Naive thymus-derived CD8-positive, alpha-beta T cell (primary cell): Measurements from ENCODE around the gene PRPS1. TPM values are rescaled to one million over a fixed set of nuclear protein-coding genes. Genes with fewer than 3 reads are reported as not detected.

ENCODE experiments used
- ATAC-seq, 2 donors: fragments of 150-1000 bp; cut with Tn5 transposase in 1 of 2; sonication (Bioruptor Pico), chemical (Tn5 transposase) in 1 of 2; 1 replicate in 1 of 2; 2 replicates in 1 of 2; pipeline ENCODE4 v1.10.0; 2021; ENCODE audit warnings: mild to moderate bottlenecking in 2 of 2, moderate library complexity in 2 of 2
- POLR2A ChIA-PET: fragments of 350-600 bp; sonication (Branson Sonifier 250); formaldehyde crosslinking; loops from one replicate; lab custom pipeline; 2021; ENCODE audit warnings: antibody characterized with exemption; lab: Charles Lee
- DNase-seq, 10 donors: peaks; one replicate each; pipeline versions ENCODE4 v3.0.0 to v3.0.0-alpha.2; 2020 to 2022
- H3K27ac Mint-ChIP-seq, 10 donors: one replicate each; pipeline ENCODE4 v1.8.0; 2020 to 2022; ENCODE audit warnings: mild to moderate bottlenecking in 10 of 10, mixed read lengths in 10 of 10, moderate library complexity in 4 of 10, inconsistent platforms in 1 of 10
- H3K27me3 Mint-ChIP-seq, 5 donors: one replicate each; pipeline ENCODE4 v1.8.0; 2021 to 2022; ENCODE audit warnings: mixed read lengths in 5 of 5
- H3K36me3 Mint-ChIP-seq, 3 donors: one replicate each; pipeline ENCODE4 v1.8.0; 2020 to 2022; ENCODE audit warnings: mixed read lengths in 3 of 3, mild to moderate bottlenecking in 2 of 3, inconsistent platforms in 1 of 3
- H3K4me1 Mint-ChIP-seq, 4 donors: one replicate each; pipeline ENCODE4 v1.8.0; 2021 to 2022; ENCODE audit warnings: mixed read lengths in 4 of 4
- H3K4me3 Mint-ChIP-seq, 10 donors: one replicate each; pipeline ENCODE4 v1.8.0; 2020 to 2022; ENCODE audit warnings: mild to moderate bottlenecking in 10 of 10, mixed read lengths in 10 of 10, moderate library complexity in 6 of 10, inconsistent platforms in 1 of 10
- H3K9me3 Mint-ChIP-seq, 9 donors: one replicate each; pipeline ENCODE4 v1.8.0; 2020 to 2022; ENCODE audit warnings: mixed read lengths in 9 of 9, mild to moderate bottlenecking in 3 of 9, inconsistent platforms in 1 of 9, moderate library complexity in 1 of 9
- polyA plus RNA-seq, 3 donors: library from polyadenylated mRNA; unstranded; fragments of 300-500 nt; fragmentation: Illumina TruSeq; gene quantifications; one replicate each; pipeline ENCODE4 v1.2.3, GENCODE V29; 2021
- total RNA-seq, 8 experiments: library from RNA in 2 of 8; stranded (reverse) in 2 of 8; gene quantifications; one replicate each; pipeline ENCODE4 v1.2.3 and lab custom pipeline; 2021 to 2026

The PRPS1 gene
- 10 to 100 TPM; 62.4 to 66.3 TPM for total RNA-seq
- polyA plus RNA-seq: 10 to 100 TPM; 53.8 to 61.6 (median 56.7) TPM
- 61.7 to 104 (median 77.8) reads per million in 6 experiments for total RNA-seq (lab: John Stamatoyannopoulos, UW)

DNA sequence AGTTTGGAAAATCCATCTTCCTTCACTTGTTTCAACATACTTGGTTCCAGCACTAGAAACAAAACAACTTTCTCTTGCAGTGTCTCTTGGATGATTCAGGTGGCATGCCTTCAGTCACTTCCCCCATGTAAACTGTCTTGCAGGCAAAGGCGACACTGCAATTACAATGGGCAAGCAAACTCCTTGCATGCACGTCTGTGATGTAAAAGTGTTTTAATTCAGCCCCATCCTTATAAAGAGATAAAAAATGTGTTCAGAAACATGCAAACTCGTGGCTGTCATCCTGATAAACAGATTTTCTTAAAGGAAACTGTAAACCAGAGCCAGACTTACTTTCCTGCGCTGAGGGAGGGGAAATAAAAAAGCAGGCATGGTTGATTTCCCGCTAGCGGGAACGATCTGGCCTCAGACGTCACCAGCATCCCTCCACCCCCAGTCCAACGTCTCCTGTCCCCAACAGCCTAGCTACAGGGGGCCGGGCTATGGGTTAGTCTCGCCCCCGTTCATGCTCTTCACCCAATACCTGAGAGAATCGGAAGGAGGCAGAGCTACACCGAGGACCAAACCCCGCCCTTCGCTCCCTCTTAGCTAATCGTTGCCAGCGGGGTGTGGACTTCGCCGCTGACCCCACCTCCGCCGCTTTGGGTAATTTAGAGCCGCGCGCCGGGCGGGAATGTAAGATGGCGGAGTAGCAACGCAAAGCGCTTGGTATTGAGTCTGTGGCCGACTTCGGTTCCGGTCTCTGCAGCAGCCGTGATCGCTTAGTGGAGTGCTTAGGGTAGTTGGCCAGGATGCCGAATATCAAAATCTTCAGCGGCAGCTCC is at the start of gene PRPS1:
PRPS1 (plus strand) TSS at position 673 of the 824 bp plus-strand sequence; CDS start at position 792, 119 bp downstream.
- Mint-ChIP-seq H3K9me3 (no peaks in the 10 kb centered on the region), H3K27ac (peak within 1 kb of the TSS; percentile 87 to 97 (median 94)), H3K36me3 (peaks cover 0 to 5% (median 0%) of the 10 kb centered on the region in 3 donors), H3K27me3 (no peaks in the 10 kb centered on the region), H3K4me1 (peaks cover 8 to 41% (median 30%) of the 10 kb centered on the region in 4 donors), H3K4me3 (peak within 1 kb of the TSS; percentile 87 to 97 (median 94))
- DNase-seq (peak; percentile 69 to 94 (median 86)), ATAC-seq (peak; percentile 95 to 96)
- POLR2A ChIA-PET: interaction anchor here (0.6 to 1.8 kb wide), 14 partner anchors 12 to 629 kb away, joined by 3 to 13 read pairs (median 4); partner anchors contain the start of genes MID2 and PSMD10

DNA sequence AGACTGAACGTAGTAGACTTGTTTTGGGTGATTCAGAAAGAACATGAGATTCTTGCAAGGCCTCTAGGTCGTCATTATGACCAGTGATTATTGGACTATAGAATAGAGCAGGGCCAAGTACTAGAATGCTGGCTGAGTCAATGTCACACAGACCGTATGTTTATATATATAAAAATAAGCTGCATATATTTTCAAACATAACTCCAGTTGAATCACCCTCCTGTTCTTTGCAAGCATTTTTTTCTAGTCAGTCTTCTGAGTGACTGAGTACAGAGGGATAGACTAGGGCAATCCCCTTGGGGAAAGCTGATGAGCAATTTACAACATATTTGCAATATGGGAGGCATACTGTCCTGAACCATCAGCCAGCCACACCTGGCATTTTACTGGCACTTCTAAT is 48.4 kb upstream of the PRPS1 start:
- Mint-ChIP-seq H3K36me3 (peaks cover 0 to 5% (median 0%) of the 10 kb centered on the region in 3 donors), H3K27me3 (no peaks in the 10 kb centered on the region), H3K27ac (no peak overlapping the region), H3K9me3 (peaks cover 0 to 19% (median 0%) of the 10 kb centered on the region in 9 donors), H3K4me3 (no peak overlapping the region), H3K4me1 (no peaks in the 10 kb centered on the region)
- POLR2A ChIA-PET: interaction anchor here (0.5 kb wide), 1 partner anchor 584 kb away, joined by 3 read pairs; no protein-coding TSS in a partner anchor
- ATAC-seq (no peak), DNase-seq (no peak)

GRCh38 chrX:107581923-107582322 is 46.4 kb upstream of the PRPS1 start:
- H3K27ac Mint-ChIP-seq: no peak overlapping the region
- no peaks in the 10 kb centered on the region for H3K4me1 Mint-ChIP-seq
- H3K36me3 Mint-ChIP-seq: peaks cover 0 to 5% (median 0%) of the 10 kb centered on the region in 3 donors
- H3K9me3 Mint-ChIP-seq: peaks cover 0 to 30% (median 0%) of the 10 kb centered on the region in 9 donors
- POLR2A ChIA-PET: no interaction called here
- DNase-seq: no peak
- no peak overlapping the region for H3K4me3 Mint-ChIP-seq
- H3K27me3 Mint-ChIP-seq: no peaks in the 10 kb centered on the region
- ATAC-seq: no peak

DNA sequence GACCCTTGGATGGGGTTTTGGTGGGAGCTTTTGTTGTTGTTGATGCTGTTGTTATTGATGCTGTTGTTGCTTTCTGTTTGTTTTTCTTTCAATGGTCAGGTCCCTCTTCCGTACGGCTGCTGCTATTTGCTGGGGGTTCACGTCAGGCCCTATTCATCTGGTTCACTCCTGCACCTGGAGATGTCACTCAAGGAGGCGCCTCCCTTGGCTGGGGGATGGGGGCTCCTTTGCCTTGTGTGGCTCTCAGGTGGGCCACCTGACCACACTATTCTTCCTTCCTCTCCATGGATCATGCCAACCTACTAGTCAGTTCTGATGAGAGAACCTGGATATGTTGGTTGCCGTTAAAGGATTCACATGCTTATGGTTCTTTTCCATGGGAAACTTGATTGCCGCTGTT is 39.1 kb upstream of the PRPS1 start:
- H3K36me3 Mint-ChIP-seq: no peaks in the 10 kb centered on the region
- peaks cover 0 to 15% (median 0%) of the 10 kb centered on the region in 9 donors for H3K9me3 Mint-ChIP-seq
- no peak overlapping the region for H3K4me3 Mint-ChIP-seq
- no peak overlapping the region for H3K27ac Mint-ChIP-seq
- DNase-seq (no peak), ATAC-seq (no peak)
- H3K4me1 Mint-ChIP-seq: no peaks in the 10 kb centered on the region
- H3K27me3 Mint-ChIP-seq: peaks cover 0 to 4% (median 0%) of the 10 kb centered on the region in 5 donors
- POLR2A ChIA-PET: no interaction called here

DNA sequence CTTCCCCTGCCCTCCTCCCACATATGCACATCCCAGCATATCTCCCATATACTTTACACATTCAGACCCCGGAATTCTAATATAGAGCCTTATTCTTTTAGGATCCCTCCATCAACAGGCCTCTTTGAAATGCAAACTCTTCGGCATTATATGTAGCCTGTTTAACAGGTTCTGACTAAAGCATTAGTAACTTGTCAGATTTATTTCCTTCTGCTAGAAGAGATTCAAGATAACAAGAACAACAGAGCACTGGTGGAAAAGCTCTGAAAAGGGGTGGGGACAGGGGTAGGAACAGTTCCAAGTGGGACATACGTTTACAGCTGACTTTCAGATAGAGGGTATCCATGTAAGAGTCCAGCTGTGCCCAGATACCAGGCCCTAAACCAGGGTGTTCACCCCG is 31.7 kb upstream of the PRPS1 start:
- peaks cover 0 to 2% (median 0%) of the 10 kb centered on the region in 5 donors for H3K27me3 Mint-ChIP-seq
- H3K9me3 Mint-ChIP-seq: no peaks in the 10 kb centered on the region
- POLR2A ChIA-PET: no interaction called here
- no peak overlapping the region for H3K27ac Mint-ChIP-seq
- DNase-seq: no peak
- H3K4me1 Mint-ChIP-seq: no peaks in the 10 kb centered on the region
- no peak overlapping the region for H3K4me3 Mint-ChIP-seq
- no peaks in the 10 kb centered on the region for H3K36me3 Mint-ChIP-seq
- no peak for ATAC-seq

DNA sequence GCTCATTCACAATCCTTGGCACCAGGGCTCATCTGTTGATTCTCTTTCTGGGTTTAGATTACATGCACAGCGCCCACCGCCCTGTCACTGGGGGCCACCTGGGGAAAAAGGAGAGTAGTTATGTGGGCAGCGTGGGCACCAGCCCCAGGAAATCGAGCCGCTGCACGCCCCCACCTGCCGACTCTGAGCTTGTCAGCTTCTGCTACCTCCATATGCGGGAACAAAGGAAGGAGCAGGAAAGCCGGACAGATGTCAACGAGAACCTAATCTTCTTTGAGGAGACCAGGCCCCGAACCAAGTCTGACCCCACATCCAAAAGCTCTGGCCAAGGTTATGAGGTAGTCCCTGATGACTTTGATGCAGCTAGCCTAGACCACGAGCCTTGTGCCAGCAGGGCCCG is 31.0 kb upstream of the PRPS1 start:
- DNase-seq: no peak
- Mint-ChIP-seq H3K36me3 (no peaks in the 10 kb centered on the region), H3K27ac (no peak overlapping the region), H3K4me3 (no peak overlapping the region), H3K4me1 (no peaks in the 10 kb centered on the region), H3K9me3 (no peaks in the 10 kb centered on the region), H3K27me3 (peaks cover 0 to 2% (median 0%) of the 10 kb centered on the region in 5 donors)
- ATAC-seq: no peak
- POLR2A ChIA-PET: interaction anchor here (0.6 kb wide), 1 partner anchor 273 kb away, joined by 5 read pairs; no protein-coding TSS in a partner anchor

- peaks cover 0 to 2% (median 0%) of the 10 kb centered on the region in 5 donors for H3K27me3 Mint-ChIP-seq
- no peaks in the 10 kb centered on the region for H3K9me3 Mint-ChIP-seq
- no peak overlapping the region for H3K27ac Mint-ChIP-seq
- H3K4me3 Mint-ChIP-seq: no peak overlapping the region
- ATAC-seq (no peak), DNase-seq (no peak)
- no peaks in the 10 kb centered on the region for H3K4me1 Mint-ChIP-seq
- no peaks in the 10 kb centered on the region for H3K36me3 Mint-ChIP-seq
- POLR2A ChIA-PET: no interaction called here
Observed at GRCh38 chrX:107597791-107598190, 30.5 kb upstream of the PRPS1 start.

GRCh38 chrX:107599450-107599861 is 28.9 kb upstream of the PRPS1 start:
- no peak for ATAC-seq
- POLR2A ChIA-PET: interaction anchor here (0.6 kb wide), 1 partner anchor 350 kb away, joined by 3 read pairs; no protein-coding TSS in a partner anchor
- H3K36me3 Mint-ChIP-seq: no peaks in the 10 kb centered on the region

GRCh38 chrX:107600366-107600765 is 27.9 kb upstream of the PRPS1 start:
- H3K4me1 Mint-ChIP-seq: no peaks in the 10 kb centered on the region
- peaks cover 0 to 2% (median 0%) of the 10 kb centered on the region in 5 donors for H3K27me3 Mint-ChIP-seq
- H3K27ac Mint-ChIP-seq: no peak overlapping the region
- POLR2A ChIA-PET: no interaction called here
- H3K9me3 Mint-ChIP-seq: no peaks in the 10 kb centered on the region
- no peak overlapping the region for H3K4me3 Mint-ChIP-seq
- ATAC-seq (no peak), DNase-seq (no peak)
- H3K36me3 Mint-ChIP-seq: no peaks in the 10 kb centered on the region

More at GRCh38 chrX:107599450-107599861, 28.9 kb upstream of the PRPS1 start:
- no peak for DNase-seq
- H3K27me3 Mint-ChIP-seq: peaks cover 0 to 2% (median 0%) of the 10 kb centered on the region in 5 donors
- no peaks in the 10 kb centered on the region for H3K4me1 Mint-ChIP-seq
- no peak overlapping the region for H3K4me3 Mint-ChIP-seq
- no peaks in the 10 kb centered on the region for H3K9me3 Mint-ChIP-seq
- H3K27ac Mint-ChIP-seq: no peak overlapping the region

- Mint-ChIP-seq H3K27me3 (peaks cover 0 to under 1% (median 0%) of the 10 kb centered on the region in 5 donors), H3K36me3 (no peaks in the 10 kb centered on the region), H3K27ac (no peak overlapping the region), H3K9me3 (no peaks in the 10 kb centered on the region), H3K4me1 (no peaks in the 10 kb centered on the region), H3K4me3 (no peak overlapping the region)
- ATAC-seq: no peak
- POLR2A ChIA-PET: interaction anchor here (0.5 kb wide), 1 partner anchor 224 kb away, joined by 3 read pairs; no protein-coding TSS in a partner anchor
- DNase-seq: no peak
Observed at GRCh38 chrX:107601326-107601725, 27.0 kb upstream of the PRPS1 start.

- no peak for ATAC-seq
Observed at GRCh38 chrX:107601759-107602158, 26.6 kb upstream of the PRPS1 start.

GRCh38 chrX:107602694-107603239 is 25.5 kb upstream of the PRPS1 start:
- Mint-ChIP-seq H3K4me1 (no peaks in the 10 kb centered on the region), H3K4me3 (no peak overlapping the region), H3K27ac (no peak overlapping the region), H3K9me3 (no peaks in the 10 kb centered on the region), H3K36me3 (no peaks in the 10 kb centered on the region), H3K27me3 (no peaks in the 10 kb centered on the region)
- ATAC-seq: no peak
- POLR2A ChIA-PET: no interaction called here
- DNase-seq: no peak

More at GRCh38 chrX:107601759-107602158, 26.6 kb upstream of the PRPS1 start:
- Mint-ChIP-seq H3K4me1 (no peaks in the 10 kb centered on the region), H3K27ac (peak overlapping the region in 1 of 10 donors; percentile 49), H3K9me3 (no peaks in the 10 kb centered on the region), H3K4me3 (no peak overlapping the region), H3K36me3 (no peaks in the 10 kb centered on the region), H3K27me3 (no peaks in the 10 kb centered on the region)
- DNase-seq: no peak
- POLR2A ChIA-PET: interaction anchor here (0.5 kb wide), 1 partner anchor 223 kb away, joined by 3 read pairs; no protein-coding TSS in a partner anchor
